Medulla oblongata (tissue), 1 donor: ENCODE data around the gene RDH13.
"Not testable (repeated sequence)": the region's sequence is repeated elsewhere in the genome, so short reads cannot be mapped to it uniquely, and the experiment has no call there.

Experiments used
- DNase-seq: peaks from one replicate; pipeline ENCODE4 v3.0.0-alpha.2; 2015; ENCODE audit errors: extremely low spot score

Gene RDH13

DNA sequence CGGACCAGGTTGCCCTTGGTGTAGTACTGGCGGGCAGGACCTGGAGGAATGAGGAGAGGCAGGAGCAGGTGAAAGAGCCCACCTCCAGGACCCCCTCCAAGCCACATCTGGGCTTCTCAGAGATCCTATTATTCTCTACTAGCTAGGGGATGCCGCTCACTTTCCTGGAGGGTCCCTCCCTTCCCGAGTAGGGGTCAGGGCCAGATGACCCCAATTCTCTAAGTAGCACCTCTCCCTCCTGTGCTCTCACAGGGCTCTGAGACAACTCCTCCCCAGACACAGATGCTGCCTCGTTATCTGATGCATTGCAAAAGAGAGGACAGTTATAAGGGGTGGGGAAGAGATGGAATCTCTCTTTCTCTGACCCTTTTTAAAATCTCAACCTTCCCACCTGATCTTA, 47.8 kb downstream of the RDH13 start:
- DNase-seq: no peak

DNA sequence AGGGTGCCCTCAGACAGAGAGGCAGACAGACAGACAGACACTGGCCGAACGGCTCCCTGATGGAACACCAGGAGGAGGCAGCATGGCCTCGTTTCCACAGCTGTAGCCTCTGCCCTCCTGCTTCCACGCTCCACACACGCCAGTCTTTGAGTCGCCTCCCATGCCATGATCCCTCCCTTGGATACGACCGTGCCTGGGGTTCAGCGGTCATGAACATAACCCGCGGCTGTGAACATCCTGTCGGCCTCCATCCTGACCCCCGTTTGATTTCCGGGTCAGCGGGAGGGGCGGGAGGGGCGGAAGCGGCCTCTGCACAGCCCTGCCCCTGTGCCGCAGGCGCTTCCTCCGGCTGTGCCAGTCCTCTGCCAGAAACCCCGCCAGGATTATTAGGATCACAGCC, 48.2 kb downstream of the RDH13 start:
- DNase-seq: no peak

DNA sequence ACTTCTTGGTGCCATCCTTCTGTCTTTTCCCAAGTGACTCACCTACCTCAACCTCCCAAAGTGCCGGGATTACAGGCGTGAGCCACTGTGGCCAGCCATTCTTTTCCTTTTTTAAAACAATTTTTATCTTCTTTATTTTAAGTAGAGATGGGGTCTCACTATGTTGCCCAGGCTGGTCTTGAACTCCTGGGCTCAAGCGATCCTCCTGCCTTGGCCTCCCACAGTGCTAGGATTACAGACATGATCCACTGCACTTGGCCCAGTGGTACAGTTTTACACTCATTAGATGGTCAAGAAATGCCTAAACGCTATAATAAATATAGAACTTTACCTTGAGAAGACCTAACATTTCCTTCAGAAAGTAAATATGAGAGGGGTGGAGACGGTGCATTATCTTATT, 49.4 kb downstream of the RDH13 start:
- DNase-seq: no peak

DNA sequence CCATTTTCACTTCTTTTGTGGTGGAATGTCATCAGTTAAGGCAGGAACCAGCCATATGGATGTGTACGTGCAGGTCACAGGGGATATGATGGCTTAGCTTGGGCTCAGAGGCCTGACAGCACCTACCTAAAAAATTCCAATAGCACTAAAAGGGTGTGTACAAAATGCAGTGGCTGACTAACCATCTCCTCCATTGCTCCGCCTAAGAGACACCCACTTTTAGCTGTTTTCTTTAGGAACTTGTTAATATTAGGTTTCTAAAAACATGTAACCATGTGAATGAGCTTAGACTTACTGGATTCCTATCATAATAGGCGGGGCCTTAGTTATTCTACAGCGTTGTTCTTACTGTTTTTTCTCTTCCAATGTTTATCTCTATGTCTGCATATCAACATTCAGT, 50.6 kb downstream of the RDH13 start:
- no peak for DNase-seq

DNA sequence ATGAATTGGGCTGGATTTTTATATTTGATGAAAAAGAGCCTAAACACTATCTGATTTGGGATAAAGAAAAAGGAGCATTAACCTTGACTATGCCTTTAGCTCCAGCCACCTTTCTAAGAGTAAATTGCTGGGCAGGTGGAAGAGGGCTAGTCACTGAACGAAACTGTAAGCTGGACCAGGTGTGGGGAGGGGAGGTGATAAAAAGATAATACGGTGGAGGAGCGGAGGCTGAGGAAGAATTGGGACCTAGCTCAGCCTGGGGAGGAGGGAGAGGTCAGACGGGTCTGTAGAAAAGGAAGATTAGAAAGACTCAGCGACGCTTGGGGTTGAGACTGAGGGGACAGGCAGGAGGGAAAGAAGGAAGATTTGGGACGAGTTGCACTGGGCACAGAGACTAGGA, 52.4 kb downstream of the RDH13 start:
- DNase-seq: not testable (repeated sequence)

DNA sequence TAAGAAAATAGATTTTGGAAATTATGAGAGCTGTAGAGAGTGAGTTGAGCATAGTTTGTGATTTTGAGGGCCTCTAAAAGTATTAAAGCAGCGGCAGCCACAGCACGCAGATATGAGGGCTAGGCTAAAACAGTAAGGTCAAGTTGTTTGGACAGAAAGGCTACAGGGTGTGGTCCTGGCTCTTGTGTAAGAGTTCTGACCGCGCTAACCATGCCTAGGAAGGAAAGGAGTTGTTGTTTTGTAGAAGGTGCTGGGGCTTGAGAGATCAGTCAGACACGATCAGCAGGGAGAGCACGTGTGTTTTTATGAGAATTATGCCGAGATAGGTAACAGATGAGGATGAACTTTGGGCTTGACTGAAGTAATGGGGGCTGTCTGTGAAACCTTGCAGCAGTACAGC, 54.2 kb downstream of the RDH13 start:
- DNase-seq: not testable (repeated sequence)

DNA sequence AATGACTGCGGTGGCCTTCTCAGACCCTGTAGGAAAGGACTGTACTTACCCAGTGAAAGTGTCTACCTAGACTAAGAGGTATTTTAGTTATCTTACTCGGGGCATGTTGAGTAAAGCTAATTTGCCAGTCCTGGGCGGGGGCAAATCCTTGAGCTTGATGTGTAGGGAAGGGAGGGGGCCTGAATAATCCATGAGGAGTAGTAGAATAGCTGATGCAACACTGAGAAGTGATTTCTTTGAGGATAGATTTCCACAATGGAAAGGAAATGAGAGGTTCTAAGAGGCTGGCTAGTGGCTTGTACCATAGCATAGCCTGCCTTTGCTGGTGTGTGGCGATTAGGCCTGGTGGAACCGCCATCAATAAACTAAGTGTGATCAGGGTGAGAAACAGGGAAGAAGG, 54.8 kb downstream of the RDH13 start:
- not testable (repeated sequence) for DNase-seq

DNA sequence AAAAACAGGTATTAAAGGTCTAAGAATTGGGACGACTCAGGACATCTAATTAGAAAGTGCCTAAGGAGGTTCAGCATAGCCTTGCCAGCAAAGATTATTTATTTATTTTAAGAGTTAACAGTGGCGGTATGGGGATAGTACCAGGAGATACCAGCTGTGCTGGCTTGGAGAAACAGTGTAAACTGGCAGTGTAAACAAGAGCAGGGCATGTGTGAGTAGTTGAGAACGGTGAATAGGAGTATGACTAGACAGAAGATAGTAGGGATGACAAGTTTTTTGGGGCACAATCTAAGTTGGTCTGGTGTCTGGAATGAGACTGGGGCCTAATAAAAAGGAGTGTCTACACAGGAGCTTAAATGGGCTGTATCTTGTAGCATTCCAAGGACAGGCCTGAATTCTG, 55.4 kb downstream of the RDH13 start:
- not testable (repeated sequence) for DNase-seq

DNA sequence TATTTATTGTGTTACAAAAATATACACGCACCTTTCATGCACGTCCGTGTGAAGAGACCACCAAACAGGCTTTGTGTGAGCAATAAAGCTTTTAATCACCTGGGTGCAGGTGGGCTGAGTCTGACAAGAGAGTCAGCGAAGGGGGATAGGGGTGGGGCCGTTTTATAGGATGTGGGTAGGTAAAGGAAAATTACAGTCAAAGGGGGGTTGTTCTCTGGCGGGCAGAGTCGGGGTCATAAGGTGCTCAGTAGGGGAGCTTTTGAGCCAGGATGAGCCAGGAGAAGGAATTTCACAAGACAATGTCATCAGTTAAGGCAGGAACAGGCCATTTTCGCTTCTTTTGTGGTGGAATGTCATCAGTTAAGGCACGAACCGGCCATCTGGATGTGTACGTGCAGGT, 56.2 kb downstream of the RDH13 start:
- not testable (repeated sequence) for DNase-seq

DNA sequence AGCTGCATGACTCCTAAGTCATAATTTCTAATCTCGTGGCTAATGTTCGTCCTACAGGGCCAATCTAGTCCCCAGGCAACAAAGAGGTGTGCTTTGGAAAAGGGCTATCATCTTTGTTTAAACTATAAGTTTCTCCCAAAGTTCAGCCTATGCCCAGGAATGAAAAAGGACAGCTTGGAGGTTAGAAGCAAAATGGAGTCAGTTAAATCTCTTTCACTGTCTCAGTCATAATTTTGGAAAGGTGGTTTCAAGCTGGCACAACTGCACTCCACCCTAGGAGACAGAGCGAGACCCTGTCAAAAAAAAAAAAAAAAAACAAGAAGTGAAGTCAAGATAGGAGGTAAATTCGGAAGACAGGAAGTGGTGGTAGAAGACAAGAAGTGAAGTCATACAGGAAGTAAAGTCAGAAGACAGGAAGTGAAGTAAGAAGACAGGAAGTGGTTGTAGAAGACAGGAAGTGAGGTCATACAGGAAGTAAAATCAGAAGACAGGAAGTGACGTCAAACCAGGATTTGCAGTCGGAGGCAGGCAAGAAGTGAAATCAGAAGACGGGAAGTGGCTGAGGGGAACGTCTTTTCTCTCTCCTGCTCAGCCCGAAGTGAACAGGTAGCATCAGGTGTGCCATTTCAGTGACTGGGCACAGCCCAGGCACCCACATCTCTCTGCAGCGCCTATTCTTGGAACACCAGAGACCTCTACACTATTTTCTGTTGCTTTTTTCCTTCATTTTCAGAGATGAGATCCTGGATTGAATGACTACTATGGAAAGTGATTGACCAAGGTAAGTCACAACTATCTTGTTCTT, 57.1 kb downstream of the RDH13 start:
- peak; percentile 45 for DNase-seq

DNA sequence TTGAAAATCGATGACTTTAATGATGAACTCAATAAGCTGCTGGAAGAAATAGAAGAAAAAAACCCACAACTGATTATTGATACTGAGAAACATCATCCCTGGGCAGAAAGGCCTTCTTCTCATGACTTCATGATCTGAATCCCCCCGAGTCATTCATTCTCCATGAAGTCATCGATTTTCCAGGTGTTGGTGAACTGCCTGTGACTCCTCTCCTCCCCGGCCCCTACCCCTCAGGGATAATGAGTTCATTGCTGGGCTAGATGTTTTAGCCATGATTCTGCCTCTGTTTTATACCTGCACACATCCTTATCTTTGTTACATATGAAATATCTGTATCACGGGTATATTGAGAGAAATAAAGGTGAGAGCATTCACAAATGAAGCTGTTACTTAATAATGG, 62.2 kb downstream of the RDH13 start:
- no peak for DNase-seq

DNA sequence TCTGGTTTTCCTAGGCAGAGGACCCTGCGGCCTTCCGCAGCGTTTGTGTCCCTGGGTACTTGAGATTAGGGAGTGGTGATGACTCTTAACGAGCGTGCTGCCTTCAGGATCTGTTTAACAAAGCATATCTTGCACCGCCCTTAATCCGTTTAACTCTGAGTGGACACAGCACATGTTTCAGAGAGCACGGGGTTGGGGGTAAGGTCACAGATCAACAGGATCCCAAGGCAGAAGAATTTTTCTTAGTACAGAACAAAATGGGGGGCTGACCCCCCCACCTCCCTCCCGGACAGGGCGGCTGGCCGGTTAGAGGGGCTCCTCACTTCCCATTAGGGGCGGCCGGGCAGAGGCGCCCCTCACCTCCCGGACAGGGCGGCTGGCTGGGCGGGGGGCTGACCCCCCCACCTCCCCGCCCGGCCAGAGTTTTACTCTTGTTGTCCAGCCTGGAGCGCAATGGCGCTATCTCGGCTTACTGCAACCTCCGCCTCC, 64.2 kb downstream of the RDH13 start:
- DNase-seq: not testable (repeated sequence)

DNA sequence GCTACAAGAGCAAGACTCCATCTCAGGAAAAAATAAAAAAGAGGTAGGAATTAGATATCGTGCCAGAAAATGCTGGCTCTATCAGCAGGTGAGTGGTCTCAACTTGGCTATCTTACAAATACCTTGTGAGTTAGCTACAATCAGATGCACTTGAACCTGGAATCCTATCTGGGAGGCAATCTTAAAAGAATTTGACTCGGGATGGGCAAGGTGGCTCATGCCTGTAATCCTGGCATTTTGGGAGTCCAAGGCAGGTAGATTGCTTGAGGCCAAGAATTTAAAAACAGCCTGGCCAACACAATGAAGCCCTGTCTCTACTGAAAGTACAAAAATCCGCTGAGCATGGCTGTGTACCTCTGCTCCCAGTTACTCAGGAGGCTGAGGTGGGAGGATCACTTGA, 67.4 kb downstream of the RDH13 start:
- DNase-seq: no peak
